Measurements from ENCODE around the gene PAQR6.

- TF ChIP-seq CTCF (IDR thresholded peaks at IDR 0.05), result no peak
- no peak for TF ChIP-seq POLR2A (IDR thresholded peaks at IDR 0.05)
Measured at GRCh38 chr1:156213644-156213966, 34.3 kb downstream of the PAQR6 start.
